ENCODE results near the gene NPVF.
A peak's percentile ranks its signal among the peaks of the same experiment; 100 is the strongest.

NPVF gene

GRCh38 chr7:25228386-25228785 lies at the start of gene NPVF:
Gene NPVF (minus strand): TSS chr7:25228486. CDS start chr7:25228439, 47 bp downstream.
- TF ChIP-seq CTCF (IDR thresholded peaks at IDR 0.05) (no peak), ZFX (IDR thresholded peaks at IDR 0.05; ENCODE audit: borderline replicate concordance) (no peak)
- H3K27ac ChIP-seq: no peak within 1 kb of the TSS

- no peak for TF ChIP-seq ZFX (IDR thresholded peaks at IDR 0.05; ENCODE audit: borderline replicate concordance)
- TF ChIP-seq CTCF (IDR thresholded peaks at IDR 0.05): no peak
- no peak overlapping the region for H3K27ac ChIP-seq
Observed at GRCh38 chr7:25272265-25272664, 44.0 kb upstream of the NPVF start.

- TF ChIP-seq CTCF (IDR thresholded peaks at IDR 0.05): no peak
- TF ChIP-seq ZFX (IDR thresholded peaks at IDR 0.05; ENCODE audit: borderline replicate concordance): no peak
- H3K27ac ChIP-seq: no peak overlapping the region
Observed at GRCh38 chr7:25263337-25263736, 35.1 kb upstream of the NPVF start.

GRCh38 chr7:25262586-25262985 lies 34.3 kb upstream of the NPVF start:
- no peak for TF ChIP-seq ZFX (IDR thresholded peaks at IDR 0.05; ENCODE audit: borderline replicate concordance)
- TF ChIP-seq CTCF (IDR thresholded peaks at IDR 0.05): no peak
- H3K27ac ChIP-seq: no peak overlapping the region

- no peak overlapping the region for H3K27ac ChIP-seq
- no peak for TF ChIP-seq CTCF (IDR thresholded peaks at IDR 0.05)
- no peak for TF ChIP-seq ZFX (IDR thresholded peaks at IDR 0.05; ENCODE audit: borderline replicate concordance)
Observed at GRCh38 chr7:25261545-25262140, 33.4 kb upstream of the NPVF start.

- no peak for TF ChIP-seq CTCF (IDR thresholded peaks at IDR 0.05)
- no peak for TF ChIP-seq ZFX (IDR thresholded peaks at IDR 0.05; ENCODE audit: borderline replicate concordance)
- no peak overlapping the region for H3K27ac ChIP-seq
Observed at GRCh38 chr7:25260862-25261494, 32.7 kb upstream of the NPVF start.

- TF ChIP-seq ZFX (IDR thresholded peaks at IDR 0.05; ENCODE audit: borderline replicate concordance) (no peak), CTCF (IDR thresholded peaks at IDR 0.05) (peak; percentile 94)
Observed at GRCh38 chr7:25259487-25260243, 31.4 kb upstream of the NPVF start.

More at GRCh38 chr7:25259487-25260243, 31.4 kb upstream of the NPVF start:
- no peak overlapping the region for H3K27ac ChIP-seq
